ENCODE results near the gene PKD1. TPM values are rescaled to one million over a fixed set of nuclear protein-coding genes. Genes with fewer than 3 reads are reported as not detected.

Gene PKD1
- total RNA-seq, 2 donors from 2014 or later: 218 to 276 TPM

GRCh38 chr16:2086106-2086742 is 49.5 kb downstream of the PKD1 start:
- H3K4me1 ChIP-seq: peaks cover 0 to 18% of the 10 kb centered on the region in 2 donors
- H3K9me3 ChIP-seq: no peaks in the 10 kb centered on the region
- no peak for TF ChIP-seq CTCF (IDR thresholded peaks at IDR 0.05)
- H3K27me3 ChIP-seq: no peaks in the 10 kb centered on the region
- no peak overlapping the region for H3K27ac ChIP-seq
- no peak for DNase-seq (ENCODE audit: low spot score)
- H3K4me3 ChIP-seq: no peak overlapping the region
- H3K36me3 ChIP-seq: peaks cover 41% of the 10 kb centered on the region

GRCh38 chr16:2085669-2086068 is 50.0 kb downstream of the PKD1 start:
- no peak for TF ChIP-seq CTCF (IDR thresholded peaks at IDR 0.05)
- H3K27ac ChIP-seq: no peak overlapping the region

GRCh38 chr16:2084895-2085625 is 50.6 kb downstream of the PKD1 start:
- Histone ChIP-seq H3K9me3 (no peaks in the 10 kb centered on the region), H3K27ac (no peak overlapping the region), H3K36me3 (peaks cover 39% of the 10 kb centered on the region), H3K4me1 (peaks cover 0 to 21% of the 10 kb centered on the region in 2 donors), H3K27me3 (no peaks in the 10 kb centered on the region), H3K4me3 (no peak overlapping the region)
- DNase-seq (ENCODE audit: low spot score): no peak
- TF ChIP-seq CTCF (IDR thresholded peaks at IDR 0.05): no peak

More at GRCh38 chr16:2085669-2086068, 50.0 kb downstream of the PKD1 start:
- no peaks in the 10 kb centered on the region for H3K27me3 ChIP-seq
- H3K4me1 ChIP-seq: peaks cover 0 to 21% of the 10 kb centered on the region in 2 donors
- no peak overlapping the region for H3K4me3 ChIP-seq
- no peak for DNase-seq (ENCODE audit: low spot score)
- peaks cover 44% of the 10 kb centered on the region for H3K36me3 ChIP-seq
- H3K9me3 ChIP-seq: no peaks in the 10 kb centered on the region

- no peaks in the 10 kb centered on the region for H3K9me3 ChIP-seq
- H3K27ac ChIP-seq: no peak overlapping the region
- no peaks in the 10 kb centered on the region for H3K27me3 ChIP-seq
- peaks cover 0 to 21% of the 10 kb centered on the region in 2 donors for H3K4me1 ChIP-seq
- DNase-seq (ENCODE audit: low spot score): no peak
- H3K4me3 ChIP-seq: no peak overlapping the region
- H3K36me3 ChIP-seq: peaks cover 39% of the 10 kb centered on the region
- no peak for TF ChIP-seq CTCF (IDR thresholded peaks at IDR 0.05)
Measured at GRCh38 chr16:2083876-2084780, 51.6 kb downstream of the PKD1 start.

GRCh38 chr16:2083409-2083808 is 52.3 kb downstream of the PKD1 start:
- no peak for DNase-seq (ENCODE audit: low spot score)
- Histone ChIP-seq H3K36me3 (peaks cover 37% of the 10 kb centered on the region), H3K9me3 (no peaks in the 10 kb centered on the region), H3K4me1 (peaks cover 0 to 21% of the 10 kb centered on the region in 2 donors), H3K27ac (no peak overlapping the region), H3K4me3 (no peak overlapping the region), H3K27me3 (no peaks in the 10 kb centered on the region)
- TF ChIP-seq CTCF (IDR thresholded peaks at IDR 0.05): no peak
